SH-SY5Y (cell line): ENCODE data around the gene PIEZO2.

Source experiments
- GATA2 ChIP-seq: IDR thresholded peaks from 2 replicates; pipeline ENCODE4 v1.6.1; 2011; ENCODE audit warnings: mild to moderate bottlenecking, low read depth, low read length
- GATA3 ChIP-seq: IDR thresholded peaks from 2 replicates; pipeline ENCODE4 v1.6.1; 2011; ENCODE audit warnings: low read depth, mild to moderate bottlenecking, low read length, moderate library complexity

DNA sequence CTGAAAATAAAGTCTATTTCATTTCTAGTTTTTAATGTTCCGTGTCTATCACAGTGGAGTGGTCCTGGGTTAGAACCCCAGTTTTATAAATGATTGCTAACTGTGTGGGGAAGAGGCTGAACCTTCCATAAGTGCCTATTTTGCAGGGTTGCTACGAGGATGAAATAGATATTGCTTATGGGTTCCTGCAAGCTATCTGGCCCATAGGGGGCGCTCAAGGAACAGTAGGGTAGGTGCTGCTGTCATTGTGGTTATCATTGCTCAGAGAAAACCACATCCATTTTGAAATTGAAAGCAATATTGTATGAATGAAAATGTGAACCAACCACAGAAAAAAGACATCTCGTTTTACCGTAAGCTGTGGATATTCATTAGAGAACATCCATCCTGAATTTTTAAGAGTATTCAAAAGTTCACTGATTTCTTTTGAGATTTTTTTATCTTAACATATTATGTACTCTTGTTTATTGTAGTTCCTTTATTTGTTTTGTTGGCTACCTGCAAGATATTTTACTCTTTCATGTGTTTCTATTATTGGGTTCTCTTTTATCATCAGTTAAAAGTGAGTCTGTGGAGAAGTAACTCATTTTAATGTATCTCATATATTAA lies 362.0 kb downstream of the PIEZO2 start:
- TF ChIP-seq GATA3, result no peak
- TF ChIP-seq GATA2, result no peak
